B cell (primary cell): ENCODE measurements around the gene FAM177B. TPM values are rescaled to one million over a fixed set of nuclear protein-coding genes. Genes with fewer than 3 reads are reported as not detected.

Experiments used
- ATAC-seq: fragments of 200-7000 bp; cut with Tn5 transposase; one replicate; pipeline ENCODE4 v1.10.0; 2021; ENCODE audit warnings: low read depth, mild to moderate bottlenecking, moderate number of reproducible peaks, moderate library complexity
- CTCF ChIA-PET: fragments of 350-600 bp; sonication (Branson Sonifier 250); formaldehyde crosslinking; loops from one replicate; lab custom pipeline; 2021; ENCODE audit warnings: antibody characterized with exemption, inconsistent platforms; lab: Charles Lee
- POLR2A ChIA-PET: fragments of 350-600 bp; sonication (Branson Sonifier 250); formaldehyde crosslinking; loops from one replicate; lab custom pipeline; 2021; ENCODE audit warnings: antibody characterized with exemption; lab: Charles Lee
- DNase-seq: peaks from one replicate; pipeline ENCODE4 v3.0.0; 2013
- H2AFZ ChIP-seq: 2 replicates; pipeline ENCODE4 v1.6.1; 2012; ENCODE audit warnings: mild to moderate bottlenecking, low read depth, low read length; ENCODE audit not compliant: insufficient read depth, poor library complexity, severe bottlenecking
- H3K27ac ChIP-seq, 2 donors: 1 replicate in 1 of 2; 2 replicates in 1 of 2; pipeline ENCODE4 v1.5.1; 2012 to 2013; ENCODE audit warnings: low read length in 2 of 2, mild to moderate bottlenecking in 2 of 2, moderate library complexity in 1 of 2
- H3K27me3 ChIP-seq, 4 experiments: fragments of 200-600 bp in 1 of 4; sonication (generic) in 1 of 4; replicated peaks in 1 of 4; 1 replicate in 2 of 4; 2 replicates in 2 of 4; pipeline versions ENCODE4 v1.6.1 to v1.7.0; 2013 to 2016; ENCODE audit warnings: low read length in 3 of 4, mild to moderate bottlenecking in 2 of 4, mixed read lengths in 1 of 4, moderate library complexity in 1 of 4; ENCODE audit not compliant: insufficient read depth in 4 of 4, control insufficient read depth in 3 of 4; ENCODE audit errors: control extremely low read depth in 1 of 4
- H3K36me3 ChIP-seq, 2 experiments: replicated peaks in 1 of 2; 1 replicate in 1 of 2; 2 replicates in 1 of 2; pipeline versions ENCODE4 v1.6.1 to v1.7.1; 2013; ENCODE audit warnings: low read length in 1 of 2; ENCODE audit not compliant: insufficient read depth in 2 of 2, control insufficient read depth in 1 of 2; ENCODE audit errors: control extremely low read depth in 1 of 2, extremely low read depth in 1 of 2
- H3K4me1 ChIP-seq, 2 donors: fragments of 200-600 bp in 1 of 2; sonication (generic) in 1 of 2; 1 replicate in 1 of 2; 2 replicates in 1 of 2; pipeline versions ENCODE4 v1.5.1 to v1.6.1; 2013 to 2017; ENCODE audit warnings: low read length in 2 of 2; ENCODE audit not compliant: control insufficient read depth in 2 of 2, insufficient read depth in 2 of 2
- H3K4me2 ChIP-seq: replicated peaks from 2 replicates; pipeline ENCODE3; 2012; ENCODE audit warnings: mild to moderate bottlenecking, low read depth, low read length; ENCODE audit not compliant: poor library complexity, severe bottlenecking
- H3K4me3 ChIP-seq, 5 experiments: fragments of 200-600 bp in 1 of 5; sonication (generic) in 1 of 5; 1 replicate in 3 of 5; 2 replicates in 2 of 5; pipeline versions ENCODE4 v1.5.1 to v1.7.0; 2011 to 2016; ENCODE audit warnings: low read length in 4 of 5, mild to moderate bottlenecking in 4 of 5, low read depth in 2 of 5, control low read depth in 1 of 5, moderate library complexity in 1 of 5; ENCODE audit not compliant: insufficient read depth in 1 of 5; ENCODE audit errors: control extremely low read depth in 1 of 5, extremely low read depth in 1 of 5
- H3K79me2 ChIP-seq: fragments of 200-600 bp; sonication (generic); one replicate; pipeline ENCODE4 v1.6.0; 2016; ENCODE audit warnings: low read length; ENCODE audit not compliant: control insufficient read depth, insufficient read depth
- H3K9ac ChIP-seq: fragments of 200-600 bp; sonication (generic); 2 replicates; pipeline ENCODE4 v1.6.1; 2017; ENCODE audit warnings: mild to moderate bottlenecking, low read length, moderate library complexity
- H3K9me3 ChIP-seq, 3 donors: one replicate each; pipeline versions ENCODE4 v1.6.1 to v1.7.1; 2013; ENCODE audit warnings: low read length in 2 of 3; ENCODE audit not compliant: control insufficient read depth in 2 of 3, insufficient read depth in 1 of 3; ENCODE audit errors: control extremely low read depth in 1 of 3
- H4K20me1 ChIP-seq: 2 replicates; pipeline ENCODE4 v1.6.0; 2012; ENCODE audit warnings: mild to moderate bottlenecking, low read length; ENCODE audit not compliant: insufficient read depth, control insufficient read depth, poor library complexity, severe bottlenecking
- H3K27ac Mint-ChIP-seq: one replicate; pipeline ENCODE4 v1.8.0; 2021; ENCODE audit warnings: mixed read lengths
- H3K27me3 Mint-ChIP-seq: one replicate; pipeline ENCODE4 v1.8.0; 2021; ENCODE audit warnings: mixed read lengths
- H3K4me1 Mint-ChIP-seq: one replicate; pipeline ENCODE4 v1.8.0; 2021; ENCODE audit warnings: mixed read lengths
- H3K4me3 Mint-ChIP-seq: one replicate; pipeline ENCODE4 v1.8.0; 2021; ENCODE audit warnings: mixed read lengths
- H3K9me3 Mint-ChIP-seq: one replicate; pipeline ENCODE4 v1.8.0; 2022; ENCODE audit warnings: mixed read lengths; ENCODE audit not compliant: insufficient read depth
- CTCF ChIP-seq: fragments of 200-600 bp; IDR thresholded peaks from one replicate; pipeline ENCODE4 v1.8.0; 2022; ENCODE audit warnings: antibody characterized with exemption, mild to moderate bottlenecking
- EZH2 ChIP-seq: IDR thresholded peaks from 2 replicates; pipeline ENCODE4 v1.6.1; 2012; ENCODE audit warnings: borderline replicate concordance, low read depth, mild to moderate bottlenecking, moderate library complexity, low read length; ENCODE audit not compliant: insufficient read depth, poor library complexity, severe bottlenecking
- WGBS: methylation state at CpG from one replicate; pipeline ENCODE4 v1.1.5; 2013; ENCODE audit warnings: missing lambda C conversion rate; ENCODE audit not compliant: insufficient coverage; 5-methylcytosine and 5-hydroxymethylcytosine counted together
- intact Hi-C: fragments of 100-400 bp; cut with micrococcal nuclease; formaldehyde crosslinking; loops from one replicate; pipeline ENCODE4 v1.10.0; 2022
- polyA plus RNA-seq: library from polyadenylated mRNA; depleted of rRNA; stranded (reverse); fragments of >200 nt; gene quantifications from 2 replicates; pipeline ENCODE4 v1.2.3, GENCODE V29; 2012
- total RNA-seq, 2 donors: library from RNA; stranded (reverse); fragments of 120-200 nt in 1 of 2; gene quantifications; 1 replicate in 1 of 2; 2 replicates in 1 of 2; pipeline versions ENCODE4 v1.2.3 to v1.2.4, GENCODE V29; 2013 to 2022

The FAM177B gene
- total and polyA plus RNA-seq, 2 donors (not counting 1 experiment from before 2014, with no cell fraction given), result 12.8 to 19.9 TPM

GRCh38 chr1:222777977-222778376 lies 41.0 kb downstream of the FAM177B start:
- ATAC-seq, result no peak
- no peaks in the 10 kb centered on the region for H3K27me3 ChIP-seq
- WGBS, result no CpG with 5 or more reads among the region's 2 CpGs
- H3K79me2 ChIP-seq, result no peaks in the 10 kb centered on the region
- POLR2A ChIA-PET, result no interaction called here
- H3K4me2 ChIP-seq, result no peak overlapping the region
- H3K4me1 Mint-ChIP-seq, result peaks cover 22% of the 10 kb centered on the region
- peaks cover 4% of the 10 kb centered on the region for H3K9me3 Mint-ChIP-seq
- H3K9ac ChIP-seq, result no peak overlapping the region
- no peak overlapping the region for H3K4me3 ChIP-seq
- no peak overlapping the region for H2AFZ ChIP-seq
- TF ChIP-seq CTCF (no peak), EZH2 (no peak)
- no peak overlapping the region for H3K4me3 Mint-ChIP-seq
- H3K27ac ChIP-seq, result no peak overlapping the region
- H4K20me1 ChIP-seq, result no peaks in the 10 kb centered on the region
- H3K36me3 ChIP-seq, result no peaks in the 10 kb centered on the region
- H3K9me3 ChIP-seq, result peaks cover 0 to 1% (median 0%) of the 10 kb centered on the region in 3 donors
- no peak overlapping the region for H3K27ac Mint-ChIP-seq
- H3K4me1 ChIP-seq, result peaks cover 15 to 18% of the 10 kb centered on the region in 2 donors
- no peaks in the 10 kb centered on the region for H3K27me3 Mint-ChIP-seq
- CTCF ChIA-PET, result no interaction called here
- DNase-seq, result no peak
- intact Hi-C loops, result no loop called here

- no peak overlapping the region for H3K4me3 ChIP-seq
- intact Hi-C loops, result no loop called here
- DNase-seq (no peak), ATAC-seq (no peak)
- peaks cover 0 to 1% (median 0%) of the 10 kb centered on the region in 3 donors for H3K9me3 ChIP-seq
- CTCF ChIA-PET, result no interaction called here
- H3K27ac Mint-ChIP-seq, result no peak overlapping the region
- POLR2A ChIA-PET, result no interaction called here
- H3K9me3 Mint-ChIP-seq, result peaks cover 4% of the 10 kb centered on the region
- H3K27me3 ChIP-seq, result no peaks in the 10 kb centered on the region
- H3K36me3 ChIP-seq, result no peaks in the 10 kb centered on the region
- no peaks in the 10 kb centered on the region for H3K27me3 Mint-ChIP-seq
- no peak overlapping the region for H3K4me3 Mint-ChIP-seq
- no peaks in the 10 kb centered on the region for H3K79me2 ChIP-seq
- no peak overlapping the region for H3K4me2 ChIP-seq
- no peak overlapping the region for H3K27ac ChIP-seq
- no peaks in the 10 kb centered on the region for H3K4me1 ChIP-seq
- peaks cover 26% of the 10 kb centered on the region for H3K4me1 Mint-ChIP-seq
- TF ChIP-seq EZH2 (no peak), CTCF (no peak)
- H2AFZ ChIP-seq, result no peak overlapping the region
- H3K9ac ChIP-seq, result no peak overlapping the region
- H4K20me1 ChIP-seq, result no peaks in the 10 kb centered on the region
- no CpG with 5 or more reads among the region's 4 CpGs for WGBS
Measured at GRCh38 chr1:222781251-222781650, 44.2 kb downstream of the FAM177B start.
